Activated naive CD8-positive, alpha-beta T cell treated with anti-CD3 and anti-CD28 coated beads, Interleukin-2, amount 10 ng/mL, durations not matched to agents 7 days and 5 days (primary cell): Measurements from ENCODE around the gene CDC6. TPM values are rescaled to one million over a fixed set of nuclear protein-coding genes. Genes with fewer than 3 reads are reported as not detected.
A peak's percentile ranks its signal among the peaks of the same experiment; 100 is the strongest.

ENCODE experiments used
- ATAC-seq: fragments of 150-1000 bp; cut with Tn5 transposase; one replicate; pipeline ENCODE4 v1.10.0; 2021; ENCODE audit warnings: low read depth, moderate library complexity
- POLR2A ChIA-PET: fragments of 350-600 bp; sonication (Branson Sonifier 250); formaldehyde crosslinking; loops from one replicate; lab custom pipeline; 2021; ENCODE audit warnings: antibody characterized with exemption; lab: Charles Lee
- DNase-seq: peaks from one replicate; pipeline ENCODE4 v3.0.0; 2021
- H3K27ac Mint-ChIP-seq: one replicate; pipeline ENCODE4 v1.8.0; 2022; ENCODE audit warnings: mild to moderate bottlenecking, mixed read lengths
- H3K27me3 Mint-ChIP-seq: one replicate; pipeline ENCODE4 v1.8.0; 2022; ENCODE audit warnings: mild to moderate bottlenecking, moderate library complexity, mixed read lengths
- H3K36me3 Mint-ChIP-seq: one replicate; pipeline ENCODE4 v1.8.0; 2021; ENCODE audit warnings: mild to moderate bottlenecking, mixed read lengths
- H3K4me1 Mint-ChIP-seq: one replicate; pipeline ENCODE4 v1.8.0; 2021; ENCODE audit warnings: mixed read lengths
- H3K4me3 Mint-ChIP-seq: one replicate; pipeline ENCODE4 v1.8.0; 2022; ENCODE audit warnings: mild to moderate bottlenecking, moderate library complexity, mixed read lengths
- H3K9me3 Mint-ChIP-seq: one replicate; pipeline ENCODE4 v1.8.0; 2021; ENCODE audit warnings: mixed read lengths
- total RNA-seq, 2 experiments: library from RNA; stranded (reverse); gene quantifications; one replicate each; pipeline ENCODE4 v1.2.3, GENCODE V29; 2021

Gene CDC6
- total RNA-seq, 2 experiments from 2014 or later: 67.9 to 75.2 TPM

DNA sequence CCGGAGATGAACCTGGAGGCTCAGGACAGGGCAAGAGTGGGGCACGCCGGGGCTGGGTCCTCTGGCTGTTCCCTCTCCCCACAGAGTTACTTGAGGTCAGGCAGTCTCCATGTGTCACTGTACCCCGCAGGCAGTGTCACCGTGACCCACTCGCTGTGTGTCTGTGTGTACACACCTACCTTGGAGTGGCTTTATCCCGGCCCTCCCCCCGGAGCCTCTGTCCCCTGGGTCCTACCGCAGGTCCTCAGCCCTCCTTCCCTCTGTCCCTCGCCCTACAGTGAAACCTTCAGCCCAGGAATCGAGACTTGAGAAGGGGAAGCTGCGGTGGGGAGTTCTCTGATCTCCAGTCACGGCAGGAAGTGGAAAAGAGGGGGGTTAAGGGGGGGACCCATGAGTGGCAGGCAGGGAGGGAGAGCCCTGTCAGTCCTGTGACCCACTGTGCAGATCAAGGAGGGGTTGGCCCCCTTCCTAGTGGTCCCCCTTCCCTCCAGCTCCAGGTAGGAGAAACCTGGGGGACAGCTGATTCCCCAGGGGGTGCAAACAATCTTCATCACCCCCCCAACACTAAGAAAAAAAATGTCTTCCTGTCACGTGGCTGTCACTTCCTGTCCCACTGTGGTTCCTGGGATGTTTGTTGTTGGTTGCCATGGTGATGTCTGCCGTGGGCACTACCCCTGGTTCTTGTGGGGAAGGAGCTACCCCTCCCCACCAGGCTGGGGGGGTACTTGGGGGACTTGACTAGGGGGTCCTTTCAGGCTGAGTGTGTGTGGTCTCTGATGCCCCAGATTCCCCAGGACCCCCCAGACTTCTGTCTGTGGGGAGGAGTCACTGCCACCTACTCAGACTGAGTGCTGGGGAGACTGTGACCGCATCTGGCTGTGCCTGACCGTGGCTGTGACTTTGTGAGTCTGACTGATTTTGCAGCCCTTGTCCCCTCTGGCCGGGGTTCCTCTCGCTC lies 35.0 kb downstream of the CDC6 start:
- POLR2A ChIA-PET: interaction anchor here (0.6 to 14.9 kb wide), 19 partner anchors 9 to 293 kb away, joined by 3 to 170 read pairs (median 4); partner anchors contain the start of genes CCR7, RARA, TOP2A and WIPF2
- H3K36me3 Mint-ChIP-seq: peaks cover 13% of the 10 kb centered on the region
- peak overlapping the region; percentile 99 for H3K4me3 Mint-ChIP-seq
- H3K4me1 Mint-ChIP-seq: peaks cover 68% of the 10 kb centered on the region
- H3K27me3 Mint-ChIP-seq: no peaks in the 10 kb centered on the region
- peak; percentile 86 for DNase-seq
- H3K9me3 Mint-ChIP-seq: no peaks in the 10 kb centered on the region
- ATAC-seq: peak; percentile 38
- H3K27ac Mint-ChIP-seq: peak overlapping the region; percentile 98

DNA sequence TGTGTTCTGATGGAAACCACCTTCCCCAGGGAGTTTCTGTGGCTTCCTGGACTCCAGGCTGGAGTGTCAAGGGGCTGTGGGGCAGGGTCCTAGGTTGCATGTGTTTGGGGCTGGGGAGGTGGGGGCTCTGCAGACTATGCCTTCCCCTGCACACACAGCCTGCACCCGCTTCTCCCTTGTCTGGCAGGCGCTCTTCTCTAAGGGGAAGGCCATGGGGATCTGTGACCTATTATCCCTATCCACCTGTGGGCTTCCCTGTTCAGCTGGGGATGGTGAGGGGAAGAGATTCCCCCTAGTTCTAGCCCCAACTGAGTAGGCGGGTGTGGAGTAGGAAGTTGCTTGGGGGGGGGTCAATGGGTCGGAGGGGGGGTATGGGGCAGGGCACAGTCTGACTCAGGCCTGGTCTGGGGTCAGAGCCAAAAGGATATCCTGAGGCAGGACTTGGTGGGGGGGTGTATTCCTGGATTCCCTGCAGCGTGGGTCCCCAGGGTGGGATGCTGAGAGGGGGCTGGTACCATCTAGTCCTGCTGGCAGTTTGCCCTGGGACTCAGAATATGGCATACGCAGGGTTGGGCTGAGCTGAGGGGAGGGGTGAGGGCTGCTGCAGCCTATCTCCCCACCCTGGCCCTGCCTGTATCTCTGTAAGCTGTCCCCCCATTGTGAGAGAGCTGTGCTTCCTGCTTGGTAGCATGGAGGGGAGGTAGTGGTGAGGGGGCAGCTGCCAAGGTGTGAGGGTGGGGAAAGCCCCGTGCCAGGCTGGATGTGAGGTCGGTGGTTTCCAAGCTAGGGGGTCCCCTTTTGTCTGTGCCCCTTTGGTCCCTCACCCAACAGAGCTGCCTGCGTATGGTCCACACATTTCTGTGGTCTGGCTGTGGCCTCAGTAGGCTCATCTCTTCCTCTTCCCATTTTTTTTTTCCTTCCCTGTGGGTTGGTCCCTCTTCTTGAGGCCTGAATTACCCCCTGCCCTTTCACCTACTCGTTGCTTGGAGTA lies 36.0 kb downstream of the CDC6 start:
- POLR2A ChIA-PET: interaction anchor here (0.6 to 14.9 kb wide), 19 partner anchors 8 to 1365 kb away, joined by 3 to 170 read pairs (median 5); partner anchors contain the start of genes CCR7, RARA, TOP2A and WIPF2
- Mint-ChIP-seq H3K4me3 (peak overlapping the region; percentile 99), H3K4me1 (peaks cover 72% of the 10 kb centered on the region), H3K27ac (peak overlapping the region; percentile 98), H3K27me3 (no peaks in the 10 kb centered on the region), H3K36me3 (peaks cover 15% of the 10 kb centered on the region), H3K9me3 (no peaks in the 10 kb centered on the region)
- ATAC-seq (peak; percentile 16), DNase-seq (no peak)

DNA sequence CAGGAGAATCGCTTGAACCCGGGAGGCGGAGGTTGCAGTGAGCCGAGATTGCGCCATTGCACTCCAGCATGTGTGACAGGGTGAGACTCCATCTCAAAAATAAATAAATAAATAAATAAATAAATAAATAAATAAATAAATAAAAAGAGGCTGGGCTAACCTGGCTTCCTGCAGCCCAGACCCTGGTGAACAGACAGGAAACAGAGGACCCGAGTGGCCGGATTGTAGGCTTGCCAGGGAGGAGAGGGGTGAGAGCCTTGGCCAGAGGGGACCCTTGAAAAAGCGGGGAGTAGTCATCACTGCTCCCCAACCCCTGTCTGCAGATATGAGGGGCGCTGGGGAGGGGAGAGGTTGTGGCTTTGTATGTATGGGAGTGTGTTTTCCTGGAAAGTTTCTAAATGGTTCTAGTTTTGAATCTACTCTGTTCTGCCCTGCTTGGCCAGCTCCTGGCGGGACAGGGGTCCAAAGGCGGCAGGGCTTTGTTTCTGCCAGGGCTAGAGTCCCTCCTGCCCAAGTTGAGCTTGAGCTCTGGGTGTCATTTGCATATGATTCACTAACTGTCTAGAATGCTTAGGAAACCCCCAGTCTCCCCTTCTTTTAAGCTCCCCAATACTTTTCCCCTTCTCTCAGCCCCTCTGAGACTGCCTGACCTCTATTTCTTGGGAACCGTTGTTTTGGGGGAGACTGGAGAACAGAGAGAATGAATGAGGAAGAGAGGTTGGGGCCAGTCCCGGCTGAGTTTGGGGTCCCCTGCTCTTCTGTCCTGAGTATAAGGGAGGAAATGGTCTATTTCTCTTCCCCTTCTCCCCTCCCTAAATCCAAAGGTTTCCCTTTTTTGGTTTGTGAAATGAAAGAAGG lies 37.7 kb downstream of the CDC6 start:
- DNase-seq: no peak
- H3K4me1 Mint-ChIP-seq: peaks cover 78% of the 10 kb centered on the region
- H3K27ac Mint-ChIP-seq: peak overlapping the region; percentile 98
- H3K36me3 Mint-ChIP-seq: peaks cover 13% of the 10 kb centered on the region
- H3K27me3 Mint-ChIP-seq: no peaks in the 10 kb centered on the region
- no peaks in the 10 kb centered on the region for H3K9me3 Mint-ChIP-seq
- POLR2A ChIA-PET: interaction anchor here (1.2 to 14.9 kb wide), 4 partner anchors 11 to 278 kb away, joined by 5 to 170 read pairs (median 9); partner anchors contain the start of gene RARA
- no peak for ATAC-seq
- H3K4me3 Mint-ChIP-seq: peak overlapping the region; percentile 88

DNA sequence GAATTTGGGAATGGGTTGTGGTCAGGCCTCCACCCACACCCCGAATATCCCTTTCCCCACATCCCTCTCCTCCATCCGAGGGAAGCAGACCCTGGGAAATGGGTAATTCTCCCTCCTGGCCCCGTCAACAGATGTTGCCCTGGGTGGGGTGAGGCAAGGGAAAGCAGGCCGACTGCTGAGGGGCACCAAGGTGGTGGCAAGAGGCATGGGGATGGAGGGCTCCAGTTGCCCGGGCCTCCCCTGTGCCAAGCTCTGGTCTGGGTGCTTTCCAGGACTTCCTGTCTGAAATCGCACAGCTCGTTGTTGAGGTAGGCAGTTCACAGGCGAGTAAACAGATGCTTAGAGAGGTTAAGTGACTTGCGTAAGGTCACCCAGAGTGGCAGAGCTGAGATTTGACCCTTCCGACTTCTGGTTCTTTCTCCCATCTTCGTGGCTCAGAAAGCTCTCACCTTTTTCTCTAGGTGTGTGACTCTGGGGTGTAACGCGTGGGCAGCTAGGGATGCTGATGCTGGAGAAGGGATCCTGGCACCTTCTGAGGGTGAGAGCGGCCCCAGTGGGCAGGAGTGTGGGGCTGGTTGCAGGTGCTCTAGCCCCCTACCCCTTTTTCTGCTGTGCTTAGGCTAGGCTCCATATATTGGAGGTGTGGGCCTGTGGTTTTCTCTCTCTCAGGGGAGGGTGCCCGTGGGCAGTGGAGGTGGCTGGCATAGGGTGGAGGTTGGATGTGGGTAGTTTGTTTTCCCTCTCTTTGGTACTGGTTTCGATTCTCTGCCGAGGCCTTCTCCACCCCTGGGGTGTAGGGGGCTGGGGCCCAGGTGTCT lies 38.5 kb downstream of the CDC6 start:
- H3K27me3 Mint-ChIP-seq: no peaks in the 10 kb centered on the region
- peak overlapping the region; percentile 88 for H3K4me3 Mint-ChIP-seq
- peaks cover 15% of the 10 kb centered on the region for H3K36me3 Mint-ChIP-seq
- POLR2A ChIA-PET: interaction anchor here (1.2 to 14.9 kb wide), 7 partner anchors 8 to 1362 kb away, joined by 3 to 170 read pairs (median 7); partner anchors contain the start of gene RARA
- no peaks in the 10 kb centered on the region for H3K9me3 Mint-ChIP-seq
- no peak for DNase-seq
- ATAC-seq: no peak
- H3K4me1 Mint-ChIP-seq: peaks cover 76% of the 10 kb centered on the region
- peak overlapping the region; percentile 98 for H3K27ac Mint-ChIP-seq

DNA sequence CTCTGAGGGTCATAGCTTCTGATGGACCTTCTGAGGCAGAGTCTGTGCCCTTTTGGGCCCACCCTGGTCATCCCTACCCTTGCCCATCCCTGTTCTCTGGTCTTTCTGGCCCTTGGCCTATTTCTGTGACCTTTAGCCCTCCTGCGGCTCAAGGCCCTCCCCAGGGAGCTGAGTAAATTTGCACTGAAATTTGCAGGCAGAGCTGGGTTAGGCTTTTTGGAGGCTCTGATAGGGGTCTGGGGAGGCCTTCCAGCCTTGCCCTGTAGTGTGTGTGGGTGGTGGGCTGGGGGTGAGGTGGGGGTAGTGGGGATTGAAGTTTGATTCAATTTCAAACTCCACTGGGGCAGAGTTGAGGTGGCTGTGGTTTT lies 39.1 kb downstream of the CDC6 start:
- DNase-seq (no peak), ATAC-seq (no peak)
- H3K9me3 Mint-ChIP-seq: no peaks in the 10 kb centered on the region
- H3K4me3 Mint-ChIP-seq: peak overlapping the region; percentile 88
- H3K4me1 Mint-ChIP-seq: peaks cover 80% of the 10 kb centered on the region
- peaks cover 19% of the 10 kb centered on the region for H3K36me3 Mint-ChIP-seq
- POLR2A ChIA-PET: interaction anchor here (0.6 to 14.9 kb wide), 7 partner anchors 8 to 1361 kb away, joined by 3 to 170 read pairs (median 7); partner anchors contain the start of gene RARA
- H3K27ac Mint-ChIP-seq: peak overlapping the region; percentile 98
- no peaks in the 10 kb centered on the region for H3K27me3 Mint-ChIP-seq

DNA sequence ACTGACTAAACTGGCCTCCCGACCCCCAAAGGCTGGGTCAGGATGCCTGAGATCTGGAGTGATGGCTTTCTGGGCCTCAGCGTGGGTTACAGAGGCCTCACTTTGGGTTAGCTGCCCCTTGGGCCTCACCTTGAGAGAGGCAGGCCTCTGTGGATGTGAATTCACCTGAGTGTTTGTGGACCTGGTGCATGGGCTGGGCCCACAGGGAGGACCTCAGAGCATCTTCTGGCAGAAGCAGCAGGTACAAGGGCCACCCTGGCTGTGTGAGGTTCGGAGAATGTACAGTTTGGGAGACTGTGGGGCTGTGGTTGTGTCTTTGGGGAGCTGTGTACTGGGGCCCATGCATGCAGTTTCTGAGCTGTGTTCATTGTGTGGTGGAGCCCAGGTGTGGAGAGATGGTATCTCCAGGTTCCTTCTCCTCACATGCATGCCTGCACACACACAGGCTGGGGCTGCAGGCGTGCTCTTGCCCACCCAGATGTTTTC lies 39.6 kb downstream of the CDC6 start:
- POLR2A ChIA-PET: interaction anchor here (0.6 to 14.9 kb wide), 9 partner anchors 9 to 1361 kb away, joined by 3 to 170 read pairs (median 5); partner anchors contain the start of gene RARA
- peaks cover 20% of the 10 kb centered on the region for H3K36me3 Mint-ChIP-seq
- H3K4me3 Mint-ChIP-seq: peak overlapping the region; percentile 88

DNA sequence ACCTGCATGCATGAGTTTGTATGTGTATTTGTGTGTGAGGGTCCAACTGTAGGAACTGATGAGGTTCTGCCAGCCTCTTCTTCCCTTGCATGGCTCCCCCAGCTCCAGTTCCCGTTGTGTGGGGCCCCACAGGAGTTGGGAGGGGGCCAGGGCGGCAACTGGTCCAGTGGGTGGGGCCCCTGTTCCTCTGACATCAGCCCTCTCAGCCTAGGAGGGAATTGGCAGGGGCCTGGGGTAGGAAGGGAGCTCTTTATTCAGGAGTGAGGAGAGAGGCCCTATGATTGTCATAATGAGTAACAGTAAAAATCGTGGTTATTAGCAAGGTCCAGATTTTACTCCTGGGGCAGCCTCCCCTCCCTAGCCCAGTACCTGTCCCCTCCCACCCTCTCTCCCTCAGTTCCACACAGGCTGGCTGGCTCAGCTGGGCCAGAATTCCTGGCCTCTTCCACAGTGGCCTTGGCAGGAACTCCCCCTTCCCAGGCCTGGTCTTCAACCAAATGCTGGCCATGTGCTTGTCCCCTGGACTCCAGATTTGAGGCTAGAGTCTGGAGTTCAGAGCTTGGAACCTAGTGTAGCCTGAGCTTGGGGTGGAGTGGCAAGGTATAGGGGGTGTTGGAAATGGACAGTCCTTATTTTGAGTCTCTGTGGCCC lies 40.2 kb downstream of the CDC6 start:
- H3K9me3 Mint-ChIP-seq: no peaks in the 10 kb centered on the region
- POLR2A ChIA-PET: interaction anchor here (0.7 to 14.9 kb wide), 8 partner anchors 10 to 1360 kb away, joined by 3 to 170 read pairs (median 4); partner anchors contain the start of gene RARA
- no peak for ATAC-seq
- peak overlapping the region; percentile 88 for H3K4me3 Mint-ChIP-seq
- peaks cover 24% of the 10 kb centered on the region for H3K36me3 Mint-ChIP-seq
- peak overlapping the region; percentile 98 for H3K27ac Mint-ChIP-seq
- DNase-seq: no peak
- no peaks in the 10 kb centered on the region for H3K27me3 Mint-ChIP-seq
- H3K4me1 Mint-ChIP-seq: peaks cover 81% of the 10 kb centered on the region

More for the DNA sequence above, 39.6 kb downstream of the CDC6 start:
- Mint-ChIP-seq H3K27ac (peak overlapping the region; percentile 98), H3K9me3 (no peaks in the 10 kb centered on the region), H3K4me1 (peaks cover 80% of the 10 kb centered on the region), H3K27me3 (no peaks in the 10 kb centered on the region)
- peak; percentile 5 for ATAC-seq
- no peak for DNase-seq

DNA sequence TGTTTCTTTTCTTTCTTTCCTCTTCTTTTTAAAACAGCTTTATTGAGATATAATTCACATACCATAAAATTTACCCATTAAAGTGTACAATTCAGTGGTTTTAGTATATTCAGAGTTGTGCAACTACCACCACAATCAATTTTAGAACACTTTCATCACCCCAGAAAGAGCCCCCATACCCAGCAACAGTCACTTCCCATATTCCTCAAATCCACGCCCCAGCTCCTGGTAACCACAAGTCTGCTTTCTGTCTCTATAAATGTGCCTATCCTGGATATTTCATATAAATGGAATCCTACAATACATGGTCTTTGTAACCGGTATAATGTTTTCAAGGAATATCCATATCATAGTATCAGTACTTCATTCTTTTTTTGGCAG lies 40.7 kb downstream of the CDC6 start:
- Mint-ChIP-seq H3K4me3 (peak overlapping the region; percentile 33), H3K27me3 (no peaks in the 10 kb centered on the region)

DNA sequence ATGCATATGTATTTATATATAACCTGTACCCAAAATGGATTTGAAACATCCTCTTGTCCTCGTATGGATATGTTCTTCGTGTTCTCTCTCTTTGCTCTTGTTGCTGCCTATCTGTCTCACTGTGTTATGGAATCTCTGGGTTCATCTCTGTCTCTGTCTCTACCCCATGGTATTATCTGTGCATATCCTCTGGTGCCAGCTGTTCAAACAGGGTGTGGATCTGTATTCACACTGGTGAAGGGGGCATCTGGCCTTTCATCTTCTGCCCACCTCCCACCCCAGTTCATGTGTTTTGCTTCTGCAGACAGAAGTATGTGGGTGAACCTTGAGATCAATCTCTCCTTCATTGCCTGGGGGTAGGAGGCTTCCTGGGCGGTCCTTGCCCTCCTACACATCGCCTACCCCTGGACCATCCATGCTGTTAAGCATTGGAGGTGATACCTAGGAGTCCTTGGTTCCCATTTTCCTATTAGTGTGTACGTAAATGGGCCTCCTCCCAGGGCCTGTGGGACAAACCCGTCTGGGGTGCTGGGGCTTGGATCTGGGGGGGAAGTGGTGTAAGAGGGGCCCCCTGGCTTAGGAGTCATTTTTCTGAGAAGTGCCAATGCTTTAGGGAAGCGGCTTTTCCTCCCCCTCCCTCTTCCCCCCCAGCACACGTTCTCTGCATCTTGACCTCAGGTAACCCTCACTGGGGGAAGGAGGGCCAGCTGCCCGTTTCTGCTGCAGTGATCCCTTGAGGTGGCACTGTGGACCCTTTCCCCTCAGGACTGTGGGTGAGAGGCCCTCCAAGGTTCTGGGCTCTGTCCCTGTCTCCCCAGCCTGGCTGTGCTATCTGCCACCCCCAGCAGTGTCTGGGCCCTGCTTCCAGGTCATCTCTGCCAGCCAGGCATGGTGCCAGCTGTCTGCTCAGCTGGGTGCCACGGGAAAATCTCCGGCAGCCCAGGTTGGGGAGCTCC lies 42.4 kb downstream of the CDC6 start:
- peak overlapping the region; percentile 92 for H3K27ac Mint-ChIP-seq
- peak overlapping the region; percentile 76 for H3K4me3 Mint-ChIP-seq
- DNase-seq (peak; percentile 56), ATAC-seq (peak; percentile 59)
- H3K27me3 Mint-ChIP-seq: no peaks in the 10 kb centered on the region
- POLR2A ChIA-PET: interaction anchor here (1.7 to 14.9 kb wide), 5 partner anchors 8 to 22 kb away, joined by 7 to 170 read pairs (median 13); partner anchors contain the start of gene RARA
- H3K9me3 Mint-ChIP-seq: no peaks in the 10 kb centered on the region
- peaks cover 41% of the 10 kb centered on the region for H3K36me3 Mint-ChIP-seq
- peaks cover 78% of the 10 kb centered on the region for H3K4me1 Mint-ChIP-seq

More for the DNA sequence above, 40.7 kb downstream of the CDC6 start:
- Mint-ChIP-seq H3K4me1 (peaks cover 76% of the 10 kb centered on the region), H3K27ac (peak overlapping the region; percentile 78), H3K36me3 (peaks cover 29% of the 10 kb centered on the region), H3K9me3 (no peaks in the 10 kb centered on the region)
- no peak for DNase-seq
- no peak for ATAC-seq
- POLR2A ChIA-PET: interaction anchor here (1.2 to 14.9 kb wide), 5 partner anchors 10 to 26 kb away, joined by 3 to 170 read pairs (median 7); no protein-coding TSS in a partner anchor
